ENCODE results near the gene KLC4. TPM values are rescaled to one million over a fixed set of nuclear protein-coding genes. Genes with fewer than 3 reads are reported as not detected.

Gene KLC4
- total and polyA plus RNA-seq, 9 of the 15 experiments (the other 6 are each of a cell fraction or from before 2014, with no cell fraction given): 1.7 to 16.2 (median 7.7) TPM

GRCh38 chr6:43070028-43070632 is 10.7 kb downstream of the KLC4 start (continued):
- peak; percentile 22; the same call in 1 of the 2 replicates for TF ChIP-seq VEZF1 (CRISPR knock-in tag; IDR thresholded peaks at IDR 0.05)
- no peak for TF ChIP-seq CCAR2 (IDR thresholded peaks at IDR 0.05; ENCODE audit: low read depth, low read length)
- no peak for TF ChIP-seq MYNN (IDR thresholded peaks at IDR 0.05)
- no peak for TF ChIP-seq MYNN (CRISPR knock-in tag; IDR thresholded peaks at IDR 0.05)
- no peak for TF ChIP-seq MAX (CRISPR knock-in tag; IDR thresholded peaks at IDR 0.05)
- TF ChIP-seq RAD21 (CRISPR knock-in tag; conservative IDR thresholded peaks at IDR 0.05 in 1 of 2, IDR thresholded peaks at IDR 0.05 in 1 of 2): peak; percentile 68 to 77
- peak in 1 of 2 experiments; percentile 40; a peak in 1 of 4 replicates for TF ChIP-seq TBL1XR1 (IDR thresholded peaks at IDR 0.05; ENCODE audit: low read length in 2 of 2)
- no peak for TF ChIP-seq STAG1 (CRISPR knock-in tag; IDR thresholded peaks at IDR 0.05; ENCODE audit: borderline replicate concordance)
- no peak for TF ChIP-seq CGGBP1 (CRISPR knock-in tag; IDR thresholded peaks at IDR 0.05)
- TF ChIP-seq ZBTB2 (IDR thresholded peaks at IDR 0.05): no peak
- no peak for TF ChIP-seq HDGF (IDR thresholded peaks at IDR 0.05)
- no peak for TF ChIP-seq MXI1 (IDR thresholded peaks at IDR 0.05; ENCODE audit: low read depth, low read length)
- TF ChIP-seq ZNF12 (CRISPR knock-in tag; IDR thresholded peaks at IDR 0.05): no peak
- TF ChIP-seq ATF2 (CRISPR knock-in tag; IDR thresholded peaks at IDR 0.05): no peak
- no peak for TF ChIP-seq PKNOX1 (IDR thresholded peaks at IDR 0.05)
- TF ChIP-seq ZMIZ1 (IDR thresholded peaks at IDR 0.05; ENCODE audit: low read depth in 2 of 2, low read length in 2 of 2): no peak
- no peak for TF ChIP-seq PYGO2 (tag; IDR thresholded peaks at IDR 0.05)
- TF ChIP-seq NCOR1 (IDR thresholded peaks at IDR 0.05): no peak
- no peak for TF ChIP-seq TAL1 (IDR thresholded peaks at IDR 0.05)
- peak; percentile 61; the same call in 1 of the 2 replicates for TF ChIP-seq ARID2 (IDR thresholded peaks at IDR 0.05)
